WTC11 (cell line): ENCODE measurements around the gene C8B. TPM values are rescaled to one million over a fixed set of nuclear protein-coding genes. Genes with fewer than 3 reads are reported as not detected.

Experiments
- ATAC-seq: fragments of 200-7000 bp; cut with Tn5 transposase; 2 replicates; pipeline ENCODE4 v1.10.0; 2021; ENCODE audit warnings: mild to moderate bottlenecking, moderate library complexity
- CTCF ChIA-PET: fragments of 300-600 bp; sonication (Branson Sonifier 250); formaldehyde crosslinking; loops from one replicate; lab custom pipeline; 2021; ENCODE audit warnings: antibody characterized with exemption; lab: Charles Lee
- POLR2A ChIA-PET: fragments of 350-600 bp; sonication (Branson Sonifier 250); formaldehyde crosslinking; loops from one replicate; lab custom pipeline; 2021; ENCODE audit warnings: antibody characterized with exemption; lab: Charles Lee
- DNase-seq: peaks from one replicate; pipeline ENCODE4 v3.0.0; 2021; ENCODE audit warnings: low spot score
- H3K27ac Mint-ChIP-seq: 2 replicates; pipeline ENCODE4 v1.8.0; 2021; ENCODE audit warnings: mixed read lengths
- H3K27me3 Mint-ChIP-seq: 2 replicates; pipeline ENCODE4 v1.8.0; 2021; ENCODE audit warnings: low read depth, mild to moderate bottlenecking, moderate library complexity, mixed read lengths
- H3K36me3 Mint-ChIP-seq: 2 replicates; pipeline ENCODE4 v1.8.0; 2021; ENCODE audit warnings: mixed read lengths
- H3K4me1 Mint-ChIP-seq: 2 replicates; pipeline ENCODE4 v1.8.0; 2022; ENCODE audit warnings: mixed read lengths
- H3K4me3 Mint-ChIP-seq: 2 replicates; pipeline ENCODE4 v1.8.0; 2021; ENCODE audit warnings: mild to moderate bottlenecking, moderate library complexity, mixed read lengths
- H3K9me3 Mint-ChIP-seq: 2 replicates; pipeline ENCODE4 v1.8.0; 2021; ENCODE audit warnings: mixed read lengths
- CTCF ChIP-seq: fragments of 200-600 bp; IDR thresholded peaks from 2 replicates; pipeline ENCODE4 v1.8.0; 2022; ENCODE audit warnings: antibody characterized with exemption
- E2F1 ChIP-seq: sonication (generic); formaldehyde crosslinking; IDR thresholded peaks from 2 replicates; pipeline ENCODE4 v1.8.0; 2022; ENCODE audit warnings: mild to moderate bottlenecking, missing genetic modification reagents
- E2F5 ChIP-seq: sonication (generic); formaldehyde crosslinking; IDR thresholded peaks from 2 replicates; pipeline ENCODE4 v1.8.1; 2022; ENCODE audit warnings: mild to moderate bottlenecking, moderate library complexity, missing genetic modification reagents
- ETV6 ChIP-seq: sonication (generic); formaldehyde crosslinking; IDR thresholded peaks from 2 replicates; pipeline ENCODE4 v1.8.1; 2022; ENCODE audit warnings: mild to moderate bottlenecking, missing genetic modification reagents
- FOXJ3 ChIP-seq: sonication (generic); formaldehyde crosslinking; IDR thresholded peaks from 2 replicates; pipeline ENCODE4 v1.9.0; 2021; ENCODE audit warnings: missing genetic modification reagents, mild to moderate bottlenecking, borderline replicate concordance
- GTF2I ChIP-seq: fragments of 250-450 bp; sonication (Bioruptor Pico); conservative IDR thresholded peaks from 2 replicates; pipeline ENCODE4 v1.4.0; 2021; ENCODE audit warnings: mild to moderate bottlenecking
- HMGA2 ChIP-seq: fragments of 250-450 bp; sonication (Bioruptor Pico); IDR thresholded peaks from 2 replicates; pipeline ENCODE4 v1.4.0; 2021; ENCODE audit warnings: mild to moderate bottlenecking, moderate library complexity
- IRF2 ChIP-seq: sonication (generic); formaldehyde crosslinking; IDR thresholded peaks from 2 replicates; pipeline ENCODE4 v1.8.0; 2022; ENCODE audit warnings: low read depth, missing genetic modification reagents, borderline replicate concordance
- JAZF1 ChIP-seq: fragments of 250-450 bp; sonication (Bioruptor Pico); IDR thresholded peaks from 2 replicates; pipeline ENCODE4 v1.9.0; 2021; ENCODE audit warnings: moderate library complexity, mild to moderate bottlenecking, inconsistent platforms
- MXD4 ChIP-seq: fragments of 250-450 bp; sonication (Bioruptor Pico); IDR thresholded peaks from 2 replicates; pipeline ENCODE4 v1.8.0; 2021; ENCODE audit warnings: mild to moderate bottlenecking, moderate library complexity, borderline replicate concordance
- NFATC4 ChIP-seq: fragments of 250-450 bp; sonication (Bioruptor Pico); IDR thresholded peaks from 2 replicates; pipeline ENCODE4 v1.9.0; 2021; ENCODE audit warnings: mild to moderate bottlenecking
- NFE2L1 ChIP-seq: sonication (generic); formaldehyde crosslinking; IDR thresholded peaks from 2 replicates; pipeline ENCODE4 v1.8.1; 2023; ENCODE audit warnings: missing genetic modification reagents
- NR3C1 ChIP-seq: sonication (generic); formaldehyde crosslinking; conservative IDR thresholded peaks from 2 replicates; pipeline ENCODE4 v1.8.1; 2023; ENCODE audit warnings: low read depth, mild to moderate bottlenecking, missing genetic modification reagents
- PREB ChIP-seq: sonication (generic); formaldehyde crosslinking; IDR thresholded peaks from 2 replicates; pipeline ENCODE4 v1.8.1; 2022; ENCODE audit warnings: mild to moderate bottlenecking, missing genetic modification reagents, moderate library complexity, borderline replicate concordance
- SMAD3 ChIP-seq: sonication (generic); formaldehyde crosslinking; IDR thresholded peaks from 2 replicates; pipeline ENCODE4 v1.8.0; 2022; ENCODE audit warnings: missing genetic modification reagents, mild to moderate bottlenecking, borderline replicate concordance
- STAT6 ChIP-seq: sonication (generic); formaldehyde crosslinking; conservative IDR thresholded peaks from 2 replicates; pipeline ENCODE4 v1.8.1; 2023; ENCODE audit warnings: mild to moderate bottlenecking, low read depth, missing genetic modification reagents, moderate library complexity
- ZNF219 ChIP-seq: sonication (generic); formaldehyde crosslinking; IDR thresholded peaks from 2 replicates; pipeline ENCODE4 v1.8.0; 2023; ENCODE audit warnings: missing genetic modification reagents, mild to moderate bottlenecking, borderline replicate concordance
- ZNF281 ChIP-seq: sonication (generic); formaldehyde crosslinking; IDR thresholded peaks from 2 replicates; pipeline ENCODE4 v1.8.0; 2023; ENCODE audit warnings: mild to moderate bottlenecking, missing genetic modification reagents
- ZNF416 ChIP-seq: fragments of 250-450 bp; sonication (Bioruptor Pico); IDR thresholded peaks from 2 replicates; pipeline ENCODE4 v1.9.0; 2021; ENCODE audit warnings: mild to moderate bottlenecking, inconsistent platforms
- total RNA-seq: library from RNA; stranded (reverse); gene quantifications from 3 replicates; pipeline ENCODE4 v1.2.3, GENCODE V29; 2021
- TF ChIP-seq, protein P1 (sequence below): sonication (generic); formaldehyde crosslinking; IDR thresholded peaks from 2 replicates; pipeline ENCODE4 v1.8.1; 2022; ENCODE audit warnings: low read depth, missing genetic modification reagents, borderline replicate concordance

The C8B gene
- total RNA-seq, 1 experiment from 2014 or later = 0.46 TPM

GRCh38 chr1:56977910-56978309 is 12.1 kb upstream of the C8B start:
- Mint-ChIP-seq H3K27ac (no peak overlapping the region), H3K9me3 (no peaks in the 10 kb centered on the region), H3K36me3 (no peaks in the 10 kb centered on the region), H3K4me3 (no peak overlapping the region), H3K27me3 (no peaks in the 10 kb centered on the region; the same call in 1 of the 2 replicates), H3K4me1 (no peaks in the 10 kb centered on the region)
- ATAC-seq = no peak
- DNase-seq = no peak
- ChIA-PET CTCF (interaction anchor here (1.3 to 1.9 kb wide), 3 partner anchors 9 to 152 kb away, joined by 4 to 13 read pairs (median 8); no protein-coding TSS in a partner anchor), POLR2A (no interaction called here)
- TF ChIP-seq NFATC4 (CRISPR knock-in tag) (no peak), NR3C1 (CRISPR knock-in tag) (no peak), E2F1 (CRISPR knock-in tag) (no peak), FOXJ3 (CRISPR knock-in tag) (no peak), NFE2L1 (CRISPR knock-in tag) (no peak), ZNF281 (CRISPR knock-in tag) (no peak), ZNF416 (no peak), MXD4 (no peak), STAT6 (CRISPR knock-in tag) (no peak), GTF2I (CRISPR knock-in tag) (no peak), E2F5 (CRISPR knock-in tag) (no peak), PREB (CRISPR knock-in tag) (no peak), CTCF (no peak), IRF2 (CRISPR knock-in tag) (no peak), ETV6 (CRISPR knock-in tag) (no peak), JAZF1 (CRISPR knock-in tag) (no peak), HMGA2 (CRISPR knock-in tag) (no peak), ZNF219 (CRISPR knock-in tag) (no peak), SMAD3 (CRISPR knock-in tag) (no peak)
- TF ChIP-seq, protein P1, sequence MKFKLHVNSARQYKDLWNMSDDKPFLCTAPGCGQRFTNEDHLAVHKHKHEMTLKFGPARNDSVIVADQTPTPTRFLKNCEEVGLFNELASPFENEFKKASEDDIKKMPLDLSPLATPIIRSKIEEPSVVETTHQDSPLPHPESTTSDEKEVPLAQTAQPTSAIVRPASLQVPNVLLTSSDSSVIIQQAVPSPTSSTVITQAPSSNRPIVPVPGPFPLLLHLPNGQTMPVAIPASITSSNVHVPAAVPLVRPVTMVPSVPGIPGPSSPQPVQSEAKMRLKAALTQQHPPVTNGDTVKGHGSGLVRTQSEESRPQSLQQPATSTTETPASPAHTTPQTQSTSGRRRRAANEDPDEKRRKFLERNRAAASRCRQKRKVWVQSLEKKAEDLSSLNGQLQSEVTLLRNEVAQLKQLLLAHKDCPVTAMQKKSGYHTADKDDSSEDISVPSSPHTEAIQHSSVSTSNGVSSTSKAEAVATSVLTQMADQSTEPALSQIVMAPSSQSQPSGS (CRISPR knock-in tag) = no peak
